Transverse colon (tissue), 4 donors: ENCODE measurements around the gene TESK2. TPM values are rescaled to one million over a fixed set of nuclear protein-coding genes. Genes with fewer than 3 reads are reported as not detected.

ENCODE experiments used
- DNase-seq: peaks from one replicate; pipeline ENCODE4 v3.0.0-alpha.2; 2019
- H3K27ac ChIP-seq, 4 donors: fragments of 200-600 bp; sonication (generic); 2 replicates each; pipeline ENCODE4 v1.5.1; 2016 to 2018; ENCODE audit warnings: inconsistent platforms in 4 of 4
- H3K27me3 ChIP-seq: fragments of 200-600 bp; sonication (generic); 2 replicates; pipeline ENCODE4 v1.5.1; 2017; ENCODE audit warnings: inconsistent platforms
- H3K36me3 ChIP-seq, 4 donors: fragments of 200-600 bp; sonication (generic); 2 replicates each; pipeline ENCODE4 v1.5.1; 2017 to 2019; ENCODE audit warnings: inconsistent platforms in 4 of 4
- H3K4me1 ChIP-seq, 4 donors: fragments of 200-600 bp; sonication (generic); 2 replicates each; pipeline ENCODE4 v1.5.1; 2017 to 2020; ENCODE audit warnings: inconsistent platforms in 4 of 4
- H3K4me3 ChIP-seq, 4 donors: fragments of 200-600 bp; sonication (generic); 1 replicate in 1 of 4; 2 replicates in 3 of 4; pipeline versions ENCODE4 v1.5.1 to v1.6.1; 2017 to 2019; ENCODE audit warnings: inconsistent platforms in 4 of 4
- H3K9me3 ChIP-seq, 2 donors: fragments of 200-600 bp; sonication (generic); 2 replicates each; pipeline ENCODE4 v1.5.1; 2017 to 2019; ENCODE audit warnings: inconsistent platforms in 2 of 2
- EP300 ChIP-seq: sonication (generic); formaldehyde crosslinking; IDR thresholded peaks from one replicate; pipeline ENCODE4 v1.6.1; 2017; ENCODE audit warnings: antibody characterized with exemption, low read depth
- POLR2A ChIP-seq: fragments of 450-650 bp; IDR thresholded peaks from one replicate; pipeline ENCODE4 v1.6.1; 2016; ENCODE audit warnings: antibody characterized with exemption, mild to moderate bottlenecking, moderate library complexity
- POLR2AphosphoS5 ChIP-seq, 3 donors: sonication (generic); formaldehyde crosslinking; IDR thresholded peaks; one replicate each; pipeline ENCODE4 v1.6.1; 2016; ENCODE audit warnings: antibody characterized with exemption in 3 of 3
- WGBS, 2 donors: methylation state at CpG; one replicate each; pipeline ENCODE4 v1.1.5; 2018; ENCODE audit warnings: low coverage in 1 of 2; 5-methylcytosine and 5-hydroxymethylcytosine counted together
- in situ Hi-C, 4 donors: fragments of 200-750 bp; cut with MboI; loops; one replicate each; pipeline versions ENCODE4 v1.15.0 to v1.15.1; 2017; ENCODE audit warnings: low sequenced_read_pairs in 3 of 4, low pct_ligation_motif_present in 1 of 4, low pct_unique_long_range_greater_than_20kb in 1 of 4
- intact Hi-C: fragments of 100-400 bp; cut with DNase I; formaldehyde crosslinking; loops from one replicate; pipeline ENCODE4 v1.15.1; 2023; ENCODE audit warnings: low total_unique reads
- total RNA-seq, 4 donors: library from RNA; depleted of rRNA; stranded (reverse); fragments of >200 nt; gene quantifications; one replicate each; pipeline ENCODE4 v1.1.0, GENCODE V29; 2016
- TF ChIP-seq, protein P1 (sequence below), 5 experiments: fragments of 200-600 bp in 3 of 5; fragments of 450-650 bp in 2 of 5; sonication (generic) in 3 of 5; IDR thresholded peaks; 1 replicate in 2 of 5; 2 replicates in 3 of 5; pipeline ENCODE4 v1.5.1; 2016 to 2017; ENCODE audit warnings: antibody characterized with exemption in 5 of 5, inconsistent platforms in 3 of 5, mild to moderate bottlenecking in 2 of 5, moderate library complexity in 1 of 5

TESK2 gene
- total RNA-seq, 4 donors from 2014 or later, result 5.2 to 32.2 (median 14.5) TPM

DNA sequence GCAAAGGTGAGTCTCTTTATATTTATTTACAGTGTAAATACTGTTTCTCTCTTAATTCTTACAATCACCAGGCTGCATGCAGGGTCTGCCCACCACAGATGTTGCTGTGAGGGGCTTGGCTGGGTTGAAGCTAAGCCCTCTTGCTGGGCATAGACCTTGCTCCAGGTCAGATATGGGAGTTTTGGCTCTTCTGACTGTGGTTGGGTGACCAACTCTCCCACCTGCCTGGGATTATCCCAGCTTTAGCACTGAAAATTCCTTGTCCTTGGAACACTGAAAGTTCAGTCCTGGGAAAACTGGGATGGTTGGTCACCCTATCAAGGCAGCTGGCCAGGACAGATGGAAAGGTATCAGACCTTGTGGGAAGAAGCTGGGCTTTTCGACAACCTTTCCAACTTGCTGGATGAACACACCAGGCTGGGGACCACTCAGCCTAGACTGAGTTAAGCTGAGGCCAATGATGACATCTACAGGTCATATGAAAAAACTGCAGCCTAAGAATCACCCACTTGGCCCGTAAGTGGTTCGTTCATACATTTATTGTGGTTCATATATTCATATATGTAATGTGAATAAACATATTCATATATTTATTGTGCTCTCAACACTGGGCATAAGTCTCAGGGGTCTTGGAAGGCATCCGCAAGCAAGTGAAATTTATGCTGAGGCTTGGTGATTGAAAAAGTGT is 190.8 kb downstream of the TESK2 start:
- in situ Hi-C loops (loop anchor here (5.0 to 25.0 kb wide), 5 partner anchors 278 to 513 kb away; partner anchors contain the start of genes BEST4 (in 2 of the 4), RPS8 (in 2 of the 4), HECTD3 (in 1 of the 4) and PTCH2 (in 1 of the 4)), intact Hi-C loops (loop anchor here (1.0 to 5.0 kb wide), 2 partner anchors 286 to 523 kb away; partner anchors contain the start of gene RPS8)
- H3K9me3 ChIP-seq, result no peaks in the 10 kb centered on the region
- 7% methylated on average over 3 to 4 of the region's 4 CpGs for WGBS, 2 donors
- H3K4me1 ChIP-seq, result peaks cover 8 to 16% (median 10%) of the 10 kb centered on the region in 4 donors
- H3K27ac ChIP-seq, result no peak overlapping the region
- no peaks in the 10 kb centered on the region for H3K27me3 ChIP-seq
- DNase-seq, result peak; percentile 31
- TF ChIP-seq, protein P1, sequence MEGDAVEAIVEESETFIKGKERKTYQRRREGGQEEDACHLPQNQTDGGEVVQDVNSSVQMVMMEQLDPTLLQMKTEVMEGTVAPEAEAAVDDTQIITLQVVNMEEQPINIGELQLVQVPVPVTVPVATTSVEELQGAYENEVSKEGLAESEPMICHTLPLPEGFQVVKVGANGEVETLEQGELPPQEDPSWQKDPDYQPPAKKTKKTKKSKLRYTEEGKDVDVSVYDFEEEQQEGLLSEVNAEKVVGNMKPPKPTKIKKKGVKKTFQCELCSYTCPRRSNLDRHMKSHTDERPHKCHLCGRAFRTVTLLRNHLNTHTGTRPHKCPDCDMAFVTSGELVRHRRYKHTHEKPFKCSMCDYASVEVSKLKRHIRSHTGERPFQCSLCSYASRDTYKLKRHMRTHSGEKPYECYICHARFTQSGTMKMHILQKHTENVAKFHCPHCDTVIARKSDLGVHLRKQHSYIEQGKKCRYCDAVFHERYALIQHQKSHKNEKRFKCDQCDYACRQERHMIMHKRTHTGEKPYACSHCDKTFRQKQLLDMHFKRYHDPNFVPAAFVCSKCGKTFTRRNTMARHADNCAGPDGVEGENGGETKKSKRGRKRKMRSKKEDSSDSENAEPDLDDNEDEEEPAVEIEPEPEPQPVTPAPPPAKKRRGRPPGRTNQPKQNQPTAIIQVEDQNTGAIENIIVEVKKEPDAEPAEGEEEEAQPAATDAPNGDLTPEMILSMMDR (IDR thresholded peaks at IDR 0.05), result peak; percentile 69 to 77 (median 73)
- no peak for TF ChIP-seq EP300
- no peaks in the 10 kb centered on the region for H3K36me3 ChIP-seq
- H3K4me3 ChIP-seq, result no peak overlapping the region

DNA sequence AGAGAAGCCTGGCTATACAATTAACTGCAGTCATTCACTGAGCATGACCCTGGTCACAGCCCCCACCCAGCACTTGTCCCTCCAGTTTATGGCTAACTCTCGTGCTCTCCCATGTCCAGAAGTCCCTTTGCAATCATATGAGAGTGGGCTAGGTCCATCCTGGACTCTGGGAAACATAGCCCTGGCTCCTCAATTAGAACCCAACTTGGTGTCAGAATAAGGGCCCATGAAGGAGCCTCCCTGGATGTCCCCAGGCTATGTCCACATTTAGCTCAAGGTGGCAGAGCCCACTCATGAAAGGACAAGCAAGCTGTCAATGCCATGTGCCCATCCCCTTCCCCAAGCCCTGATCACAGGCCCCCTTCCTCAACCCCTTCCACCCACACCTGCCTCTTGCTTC is 191.7 kb downstream of the TESK2 start:
- Histone ChIP-seq H3K27me3 (no peaks in the 10 kb centered on the region), H3K27ac (no peak overlapping the region), H3K4me3 (no peak overlapping the region), H3K36me3 (no peaks in the 10 kb centered on the region), H3K4me1 (peaks cover under 1 to 8% (median 2%) of the 10 kb centered on the region in 4 donors), H3K9me3 (no peaks in the 10 kb centered on the region)
- 33% methylated on average over 1 of the region's 1 CpG; no CpG with 5 or more reads in 1 of the 2 donors for WGBS, 2 donors
- intact Hi-C loops (no loop called here), in situ Hi-C loops (loop anchor here in 2 of 4 donors (5.0 kb wide), 1 partner anchor 277 kb away; no protein-coding TSS in a partner anchor)
- TF ChIP-seq, protein P1 (IDR thresholded peaks at IDR 0.05), result no peak
- TF ChIP-seq EP300 (no peak), POLR2AphosphoS5 (IDR thresholded peaks at IDR 0.05) (no peak), POLR2A (no peak)
- no peak for DNase-seq

DNA sequence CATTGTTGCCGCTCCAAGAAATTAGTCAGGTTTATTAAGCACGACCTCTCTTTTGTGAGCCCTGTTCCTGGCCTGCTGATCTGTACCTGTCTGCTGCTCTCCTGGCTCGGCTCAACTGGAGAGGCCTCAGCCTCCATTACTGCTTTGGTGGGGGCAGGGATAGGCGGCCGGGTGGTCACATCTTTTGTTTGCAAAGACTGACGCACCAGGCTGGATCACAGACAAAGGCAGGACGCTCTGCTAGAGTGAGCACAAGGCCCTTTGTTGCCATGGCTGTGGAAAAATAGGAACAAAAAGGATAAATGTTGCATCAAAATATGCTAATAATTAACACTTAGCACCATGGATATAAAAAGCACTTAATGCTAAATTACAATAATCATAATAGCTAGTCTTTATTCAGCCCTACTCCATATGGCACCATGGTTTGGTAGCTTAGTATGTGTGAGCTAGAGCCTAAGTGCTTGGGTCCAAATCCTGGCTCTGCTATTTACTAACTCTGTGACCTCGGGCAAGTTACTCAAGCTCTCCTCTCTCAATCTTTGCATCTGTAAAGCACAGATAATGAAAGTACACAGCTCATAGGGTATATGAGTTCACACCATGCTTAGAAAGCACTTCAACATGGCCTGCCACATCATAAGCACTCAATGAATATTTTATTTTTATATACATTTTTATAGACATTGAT is 193.2 kb downstream of the TESK2 start:
- H3K9me3 ChIP-seq, result no peaks in the 10 kb centered on the region
- no peak for DNase-seq
- no peak for TF ChIP-seq EP300
- no peak for TF ChIP-seq POLR2A
- no peak for TF ChIP-seq POLR2AphosphoS5 (IDR thresholded peaks at IDR 0.05)
- TF ChIP-seq, protein P1 (IDR thresholded peaks at IDR 0.05), result no peak
- intact Hi-C loops, result no loop called here
- H3K27ac ChIP-seq, result no peak overlapping the region
- 78 to 89% methylated on average over 1 to 8 of the region's 8 CpGs for WGBS, 2 donors
- peaks cover 0 to 2% (median 0%) of the 10 kb centered on the region in 4 donors for H3K4me1 ChIP-seq
- no peaks in the 10 kb centered on the region for H3K27me3 ChIP-seq
- H3K4me3 ChIP-seq, result no peak overlapping the region
- in situ Hi-C loops, result loop anchor here in 2 of 4 donors (5.0 kb wide), 1 partner anchor 276 kb away; no protein-coding TSS in a partner anchor
- no peaks in the 10 kb centered on the region for H3K36me3 ChIP-seq

Other genes starting within 250 kb of the TESK2 start
- 1 to 10 TPM; 2.6 to 7.8 (median 4.3) TPM for gene HPDL, start 164.3 kb downstream of the TESK2 start, total RNA-seq
- 10 to 100 TPM in 3 of 4 donors, 1 to 10 TPM in 1; 4.8 to 58.7 (median 16.4) TPM for gene TOE1, start 151.0 kb downstream of the TESK2 start, total RNA-seq
- gene MUTYH, start 150.7 kb downstream of the TESK2 start, total RNA-seq, result 10 to 100 TPM; 28.7 to 78.2 (median 49.0) TPM
- gene CCDC163, start 8.9 kb upstream of the TESK2 start, total RNA-seq, result 1 to 10 TPM in 1 of 4 donors, under 1 TPM in 1, not detected in 2; 0.27 to 1.1 TPM
- gene MMACHC, start 9.1 kb upstream of the TESK2 start, total RNA-seq, result 10 to 100 TPM in 1 of 4 donors, 1 to 10 TPM in 3; 3.7 to 21.3 (median 4.5) TPM
- 100 to 1,000 TPM; 120 to 291 (median 189) TPM for gene PRDX1, start 30.7 kb upstream of the TESK2 start, total RNA-seq
- 100 to 1,000 TPM in 3 of 4 donors, 10 to 100 TPM in 1; 86.5 to 158 (median 128) TPM for gene AKR1A1, start 59.7 kb upstream of the TESK2 start, total RNA-seq
- 10 to 100 TPM; 34.4 to 62.2 (median 37.5) TPM for gene NASP, start 92.9 kb upstream of the TESK2 start, total RNA-seq
- gene CCDC17, start 132.9 kb upstream of the TESK2 start, total RNA-seq, result 10 to 100 TPM in 2 of 4 donors, 1 to 10 TPM in 2; 9.0 to 21.3 (median 10.0) TPM
- 100 to 1,000 TPM; 162 to 284 (median 222) TPM for gene GPBP1L1, start 195.4 kb upstream of the TESK2 start, total RNA-seq
- gene TMEM69, start 197.0 kb upstream of the TESK2 start, total RNA-seq, result 10 to 100 TPM in 3 of 4 donors, 1 to 10 TPM in 1; 6.4 to 47.2 (median 28.0) TPM